ENCODE results near the gene HIVEP3.
"Not testable (repeated sequence)": the region's sequence is repeated elsewhere in the genome, so short reads cannot be mapped to it uniquely, and the experiment has no call there.

Gene HIVEP3

GRCh38 chr1:41918450-41919043 is at the start of gene HIVEP3:
TSS of gene HIVEP3 (minus strand) at chr1:41918922.
- no peak for DNase-seq

GRCh38 chr1:41964400-41964799 is 45.7 kb upstream of the HIVEP3 start:
- DNase-seq = no peak

- DNase-seq = no peak
These were observed 44.9 kb upstream of the HIVEP3 start for GRCh38 chr1:41963636-41964035.

GRCh38 chr1:41958015-41958673 is 39.4 kb upstream of the HIVEP3 start:
- no peak for DNase-seq

GRCh38 chr1:41957568-41957967 is 38.8 kb upstream of the HIVEP3 start:
- DNase-seq = no peak

GRCh38 chr1:41955461-41956159 is 36.9 kb upstream of the HIVEP3 start:
- no peak for DNase-seq

GRCh38 chr1:41954533-41954944 is 35.8 kb upstream of the HIVEP3 start:
- DNase-seq = no peak

- no peak for DNase-seq
These were observed 34.6 kb upstream of the HIVEP3 start for GRCh38 chr1:41953291-41953690.

- no peak for DNase-seq
These were observed 33.5 kb upstream of the HIVEP3 start for GRCh38 chr1:41952208-41952607.

GRCh38 chr1:41951492-41951891 is 32.8 kb upstream of the HIVEP3 start:
- DNase-seq = not testable (repeated sequence)

GRCh38 chr1:41950820-41951219 is 32.1 kb upstream of the HIVEP3 start:
- DNase-seq = no peak

- not testable (repeated sequence) for DNase-seq
These were observed 27.2 kb upstream of the HIVEP3 start for GRCh38 chr1:41945946-41946345.

GRCh38 chr1:41943717-41944116 is 25.0 kb upstream of the HIVEP3 start:
- no peak for DNase-seq

- no peak for DNase-seq
These were observed 23.6 kb upstream of the HIVEP3 start for GRCh38 chr1:41942278-41942677.

- no peak for DNase-seq
These were observed 22.7 kb upstream of the HIVEP3 start for GRCh38 chr1:41941381-41941780.

- no peak for DNase-seq
These were observed 20.5 kb upstream of the HIVEP3 start for GRCh38 chr1:41939194-41939593.

GRCh38 chr1:41936107-41936506 is 17.4 kb upstream of the HIVEP3 start:
- DNase-seq = no peak

- no peak for DNase-seq
These were observed 16.5 kb upstream of the HIVEP3 start for GRCh38 chr1:41935226-41935625.

- no peak for DNase-seq
These were observed 14.4 kb upstream of the HIVEP3 start for GRCh38 chr1:41933106-41933505.

GRCh38 chr1:41931578-41931977 is 12.9 kb upstream of the HIVEP3 start:
- no peak for DNase-seq

- no peak for DNase-seq
These were observed 8.4 kb upstream of the HIVEP3 start for GRCh38 chr1:41927118-41927517.

GRCh38 chr1:41925712-41926111 is 7.0 kb upstream of the HIVEP3 start:
- no peak for DNase-seq

GRCh38 chr1:41924911-41925310 is 6.2 kb upstream of the HIVEP3 start:
- DNase-seq = no peak

GRCh38 chr1:41921271-41921670 is 2.5 kb upstream of the HIVEP3 start:
- not testable (repeated sequence) for DNase-seq
